GM23338 (cell line): ENCODE results near the gene ADAM10.

Source experiments
- CREB1 ChIP-seq: fragments of 250-450 bp; sonication (Bioruptor Pico); IDR thresholded peaks from 2 replicates; pipeline ENCODE4 v1.5.0; 2020; ENCODE audit warnings: low read depth, mild to moderate bottlenecking, moderate library complexity
- CTCF ChIP-seq, 2 experiments: fragments of 200-600 bp in 1 of 2; sonication (generic) in 1 of 2; conservative IDR thresholded peaks; 2 replicates each; pipeline versions ENCODE4 v1.5.1 to v1.6.1; 2016 to 2017; ENCODE audit warnings: antibody characterized with exemption in 2 of 2, low read depth in 2 of 2, mild to moderate bottlenecking in 2 of 2, moderate library complexity in 1 of 2
- ETS1 ChIP-seq: IDR thresholded peaks from 2 replicates; pipeline ENCODE4 v1.6.1; 2016; ENCODE audit warnings: antibody characterized with exemption
- EZH2 ChIP-seq: fragments of 200-600 bp; sonication (generic); IDR thresholded peaks from one replicate; pipeline ENCODE4 v1.8.0; 2017; ENCODE audit warnings: antibody characterized with exemption, mild to moderate bottlenecking, low read depth; ENCODE audit not compliant: unreplicated experiment
- EZH2phosphoT487 ChIP-seq: fragments of 200-600 bp; sonication (generic); IDR thresholded peaks from one replicate; pipeline ENCODE4 v1.8.1; 2018; ENCODE audit warnings: antibody characterized with exemption; ENCODE audit not compliant: unreplicated experiment
- JUNB ChIP-seq: IDR thresholded peaks from one replicate; pipeline ENCODE4 v1.6.1; 2016; ENCODE audit warnings: antibody characterized with exemption; ENCODE audit not compliant: unreplicated experiment
- NANOG ChIP-seq: IDR thresholded peaks from 2 replicates; pipeline ENCODE4 v1.6.1; 2016; ENCODE audit warnings: antibody characterized with exemption, borderline replicate concordance
- POLR2AphosphoS5 ChIP-seq: IDR thresholded peaks from 2 replicates; pipeline ENCODE4 v1.6.1; 2016; ENCODE audit warnings: antibody characterized with exemption, low read depth
- REST ChIP-seq: IDR thresholded peaks from one replicate; pipeline ENCODE4 v1.6.1; 2018; ENCODE audit warnings: antibody characterized with exemption; ENCODE audit not compliant: unreplicated experiment
- STAT1 ChIP-seq: IDR thresholded peaks from one replicate; pipeline ENCODE4 v1.6.1; 2016; ENCODE audit warnings: antibody characterized with exemption; ENCODE audit not compliant: unreplicated experiment
- ZNF114 ChIP-seq: fragments of 250-450 bp; sonication (Bioruptor Pico); IDR thresholded peaks from 2 replicates; pipeline ENCODE4 v1.5.0; 2020; ENCODE audit warnings: mild to moderate bottlenecking, moderate library complexity
- ZNF331 ChIP-seq: fragments of 250-450 bp; sonication (Bioruptor Pico); IDR thresholded peaks from 2 replicates; pipeline ENCODE4 v1.5.0; 2020; ENCODE audit warnings: low read depth, mild to moderate bottlenecking, moderate library complexity
- ZNF462 ChIP-seq: fragments of 250-450 bp; sonication (Bioruptor Pico); IDR thresholded peaks from 2 replicates; pipeline ENCODE4 v1.5.0; 2020; ENCODE audit warnings: mild to moderate bottlenecking, moderate library complexity

GRCh38 chr15:58582160-58582559 lies 167.3 kb downstream of the ADAM10 start:
- no peak for TF ChIP-seq REST
- no peak for TF ChIP-seq CTCF (conservative IDR thresholded peaks at IDR 0.05; ENCODE audit: low read depth in 2 of 2)
- no peak for TF ChIP-seq POLR2AphosphoS5
- no peak for TF ChIP-seq EZH2phosphoT487
- no peak for TF ChIP-seq JUNB
- no peak for TF ChIP-seq EZH2
- no peak for TF ChIP-seq NANOG
- no peak for TF ChIP-seq ZNF114 (CRISPR knock-in tag)
- no peak for TF ChIP-seq STAT1
- TF ChIP-seq ETS1 = no peak
- TF ChIP-seq ZNF331 (CRISPR knock-in tag) = no peak
- no peak for TF ChIP-seq CREB1 (CRISPR knock-in tag)
- TF ChIP-seq ZNF462 = no peak
